ENCODE results near the gene USP53. TPM values are rescaled to one million over a fixed set of nuclear protein-coding genes. Genes with fewer than 3 reads are reported as not detected.
"Not testable (repeated sequence)": the region's sequence is repeated elsewhere in the genome, so short reads cannot be mapped to it uniquely, and the experiment has no call there.

The USP53 gene
- total RNA-seq, 2 donors from 2014 or later = 67.0 to 89.0 TPM

DNA sequence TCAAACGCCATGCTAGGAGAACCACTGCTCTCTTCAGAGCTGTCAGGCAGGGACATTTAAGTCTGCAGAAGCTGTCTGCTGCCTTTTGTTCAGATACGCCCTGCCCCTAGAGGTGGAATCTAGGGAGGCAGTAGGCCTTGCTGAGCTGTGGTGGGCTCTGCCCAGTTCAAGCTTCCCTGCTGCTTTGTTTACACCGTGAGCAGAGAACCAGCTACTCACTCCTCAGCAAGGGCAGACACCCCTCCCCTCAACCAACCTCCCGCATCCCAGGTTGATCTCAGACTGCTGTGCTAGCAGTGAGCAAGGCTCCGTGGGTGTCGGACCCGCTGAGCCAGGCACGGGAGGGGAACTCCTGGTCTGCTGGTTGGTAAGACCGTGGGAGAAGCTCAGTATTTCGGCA is 42.7 kb downstream of the USP53 start:
- DNase-seq; intact Hi-C loops (cut with DNase I, micrococcal nuclease); ATAC-seq: not testable (repeated sequence)

DNA sequence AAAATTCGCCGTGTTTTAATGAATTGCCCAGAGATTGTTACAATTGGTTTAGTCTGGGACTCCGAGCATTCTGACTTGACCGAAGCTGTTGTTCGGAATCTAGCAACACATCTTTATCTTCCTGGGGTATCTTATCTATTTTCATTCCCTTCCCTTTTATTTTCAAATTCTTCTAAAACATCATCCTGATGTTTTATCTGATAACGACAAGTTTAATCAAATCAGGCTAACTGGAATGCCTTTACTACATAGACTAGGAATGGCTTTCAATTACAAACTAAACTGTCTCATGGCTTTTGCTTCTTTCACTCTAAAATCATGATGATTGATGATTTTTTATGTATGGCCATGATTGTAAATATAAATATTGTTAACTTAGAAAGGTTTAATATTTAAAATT is 48.0 kb downstream of the USP53 start:
- intact Hi-C loops (cut with DNase I, micrococcal nuclease) = no loop called here
- no peak for ATAC-seq
- DNase-seq = no peak

DNA sequence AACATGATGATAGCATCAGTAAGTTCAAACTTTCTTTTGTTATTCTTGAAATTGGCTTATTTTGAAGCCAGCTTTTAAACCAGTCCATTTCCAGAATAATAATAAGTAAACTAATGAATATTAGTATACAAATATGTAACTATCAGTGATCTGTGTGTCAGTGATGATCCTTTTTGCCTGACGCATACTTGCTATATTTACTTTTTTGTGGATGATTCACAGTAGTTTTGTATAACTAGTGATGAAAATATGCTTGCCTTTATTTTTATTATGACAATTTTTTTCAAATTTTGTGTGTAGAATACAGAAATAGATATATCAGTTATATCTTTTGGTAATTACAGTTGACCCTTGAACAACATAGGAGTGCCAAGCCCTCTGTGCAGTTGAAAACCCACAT is 49.5 kb downstream of the USP53 start:
- intact Hi-C loops (cut with DNase I, micrococcal nuclease) = no loop called here
- DNase-seq (no peak), ATAC-seq (no peak)

DNA sequence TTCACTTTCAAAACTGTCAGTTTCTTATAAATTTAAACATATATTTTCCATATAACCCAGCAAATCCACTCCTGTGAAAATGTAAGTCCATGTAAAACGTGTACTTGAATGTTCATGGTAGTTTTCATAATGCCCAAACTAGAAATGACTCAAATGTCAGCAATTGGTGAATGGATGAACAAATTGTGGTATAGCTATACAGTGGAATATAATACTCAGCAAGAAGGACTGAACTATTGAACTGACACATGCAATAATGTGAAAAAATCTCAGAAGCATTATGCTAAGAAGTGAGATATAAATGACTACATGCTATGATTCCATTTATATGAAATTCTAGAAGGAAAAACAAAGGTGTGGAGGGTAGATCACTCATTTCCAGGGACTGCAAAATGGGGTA is 52.2 kb downstream of the USP53 start:
- intact Hi-C loops (cut with DNase I, micrococcal nuclease) = no loop called here
- no peak for DNase-seq
- ATAC-seq = no peak

DNA sequence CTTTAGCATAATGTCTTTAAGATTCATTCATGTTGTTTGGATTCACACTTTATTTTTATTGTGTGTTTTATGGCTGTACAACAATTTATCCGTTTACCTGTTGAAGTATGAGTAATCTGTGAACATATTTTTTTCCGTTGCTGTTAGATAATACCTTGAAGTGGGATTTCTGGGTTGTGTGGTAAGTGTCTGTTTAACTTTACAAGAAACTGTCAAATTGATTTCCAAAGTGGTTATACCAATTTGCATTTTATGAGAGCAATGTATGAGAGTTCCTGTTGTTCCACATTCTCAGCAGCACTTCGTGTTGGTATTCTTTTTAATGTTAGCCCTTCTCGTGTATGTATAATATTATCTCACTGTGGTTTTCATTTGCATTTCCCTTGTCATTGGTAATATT is 53.6 kb downstream of the USP53 start:
- intact Hi-C loops (cut with DNase I, micrococcal nuclease) = no loop called here
- DNase-seq (no peak), ATAC-seq (peak; percentile 38)

DNA sequence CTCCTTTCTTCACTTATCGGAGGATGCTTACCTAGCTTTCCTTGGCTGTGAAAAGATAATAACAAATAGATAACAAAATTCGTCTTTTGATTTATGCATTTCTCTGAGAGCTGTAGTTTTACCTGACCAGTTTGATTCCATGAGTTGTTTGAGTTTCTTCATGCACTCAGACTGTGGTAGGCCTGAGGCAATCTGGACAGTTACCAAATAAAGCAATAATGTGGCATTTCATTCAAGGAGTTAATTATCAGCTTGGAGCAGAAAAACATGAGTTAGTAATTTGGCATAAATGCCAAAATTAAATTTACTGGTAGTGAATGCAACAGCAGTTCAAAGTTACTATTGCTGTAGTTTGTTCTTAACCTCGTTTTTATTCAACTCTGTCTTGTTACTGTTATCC is 56.0 kb downstream of the USP53 start:
- intact Hi-C loops (cut with DNase I, micrococcal nuclease) = no loop called here
- ATAC-seq = no peak
- DNase-seq = no peak

DNA sequence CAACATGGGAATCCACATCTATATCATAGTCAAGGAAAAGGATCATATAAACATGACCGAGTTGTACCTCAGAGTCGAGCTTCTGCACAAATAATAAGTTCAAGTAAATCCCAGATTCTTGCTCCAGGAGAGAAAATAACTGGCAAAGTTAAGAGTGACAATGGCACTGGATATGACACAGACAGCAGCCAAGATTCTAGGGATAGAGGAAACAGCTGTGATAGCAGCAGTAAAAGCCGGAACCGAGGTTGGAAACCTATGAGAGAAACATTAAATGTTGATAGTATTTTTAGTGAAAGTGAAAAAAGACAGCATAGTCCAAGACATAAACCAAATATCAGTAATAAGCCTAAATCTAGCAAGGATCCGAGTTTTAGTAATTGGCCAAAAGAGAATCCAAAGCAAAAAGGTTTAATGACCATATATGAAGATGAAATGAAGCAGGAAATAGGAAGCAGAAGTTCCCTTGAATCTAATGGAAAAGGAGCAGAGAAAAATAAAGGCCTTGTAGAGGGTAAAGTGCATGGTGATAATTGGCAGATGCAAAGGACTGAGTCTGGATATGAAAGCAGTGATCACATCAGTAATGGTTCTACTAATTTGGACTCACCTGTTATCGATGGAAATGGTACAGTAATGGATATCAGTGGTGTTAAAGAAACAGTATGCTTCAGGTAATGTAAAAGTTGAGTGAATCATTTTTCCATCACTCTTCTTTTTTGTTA is 59.0 kb downstream of the USP53 start:
- no peak for DNase-seq
- ATAC-seq = no peak
- intact Hi-C loops (cut with DNase I, micrococcal nuclease) = no loop called here

DNA sequence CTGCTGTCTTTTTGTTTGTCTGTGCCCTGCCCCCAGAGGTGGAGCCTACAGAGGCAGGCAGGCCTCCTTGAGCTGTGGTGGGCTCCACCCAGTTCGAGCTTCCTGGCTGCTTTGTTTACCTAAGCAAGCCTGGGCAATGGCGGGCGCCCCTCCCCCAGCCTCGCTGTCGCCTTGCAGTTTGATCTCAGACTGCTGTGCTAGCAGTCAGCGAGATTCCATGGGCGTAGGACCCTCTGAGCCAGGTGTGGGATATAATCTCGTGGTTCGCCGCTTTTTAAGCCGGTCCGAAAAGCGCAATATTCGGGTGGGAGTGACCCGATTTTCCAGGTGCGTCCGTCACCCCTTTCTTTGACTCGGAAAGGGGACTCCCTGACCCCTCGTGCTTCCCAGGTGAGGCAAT is 67.0 kb downstream of the USP53 start:
- ATAC-seq; intact Hi-C loops (cut with DNase I, micrococcal nuclease); DNase-seq: not testable (repeated sequence)

DNA sequence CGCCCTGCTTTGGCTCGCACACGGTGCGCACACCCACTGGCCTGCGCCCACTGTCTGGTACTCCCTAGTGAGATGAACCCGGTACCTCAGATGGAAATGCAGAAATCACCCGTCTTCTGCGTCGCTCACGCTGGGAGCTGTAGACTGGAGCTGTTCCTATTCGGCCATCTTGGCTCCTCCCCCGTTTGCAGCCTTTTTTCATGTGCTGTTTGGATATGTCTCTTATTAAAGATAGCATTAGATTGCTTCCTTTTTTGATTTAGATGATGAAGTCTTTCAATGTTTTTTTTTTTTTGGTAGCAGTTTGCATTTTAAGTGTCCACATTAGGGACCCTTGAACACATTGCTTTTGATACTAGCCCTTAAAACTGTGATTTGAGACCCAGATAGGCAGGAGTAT is 67.4 kb downstream of the USP53 start:
- ATAC-seq = not testable (repeated sequence)
- intact Hi-C loops (cut with DNase I, micrococcal nuclease) = loop anchor here in 1 of 2 donors (5.0 kb wide), 1 partner anchor 238 kb away; no protein-coding TSS in a partner anchor

DNA sequence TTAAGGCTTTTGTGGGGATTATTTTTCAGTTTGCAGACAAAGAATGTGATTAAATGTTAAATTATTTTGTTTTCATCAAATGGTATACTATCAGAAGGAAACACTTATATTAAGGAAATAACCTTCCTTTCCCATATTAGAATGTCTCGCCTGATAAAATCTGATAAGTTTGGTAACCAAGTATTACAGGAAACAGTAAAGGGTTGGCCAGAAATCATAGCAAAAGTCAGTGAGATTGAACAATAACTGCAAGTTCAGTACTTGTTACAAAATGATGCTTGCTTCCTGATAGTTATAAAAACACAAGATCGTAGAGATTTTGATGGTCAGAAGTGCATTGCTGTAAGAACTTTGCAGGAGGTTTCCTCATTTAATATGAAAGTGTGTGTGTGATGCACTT is 68.9 kb downstream of the USP53 start:
- no peak for ATAC-seq
- DNase-seq = no peak
- intact Hi-C loops (cut with DNase I, micrococcal nuclease) = loop anchor here in 1 of 2 donors (5.0 kb wide), 1 partner anchor 239 kb away; no protein-coding TSS in a partner anchor

More for the DNA sequence above, 67.4 kb downstream of the USP53 start:
- not testable (repeated sequence) for DNase-seq

DNA sequence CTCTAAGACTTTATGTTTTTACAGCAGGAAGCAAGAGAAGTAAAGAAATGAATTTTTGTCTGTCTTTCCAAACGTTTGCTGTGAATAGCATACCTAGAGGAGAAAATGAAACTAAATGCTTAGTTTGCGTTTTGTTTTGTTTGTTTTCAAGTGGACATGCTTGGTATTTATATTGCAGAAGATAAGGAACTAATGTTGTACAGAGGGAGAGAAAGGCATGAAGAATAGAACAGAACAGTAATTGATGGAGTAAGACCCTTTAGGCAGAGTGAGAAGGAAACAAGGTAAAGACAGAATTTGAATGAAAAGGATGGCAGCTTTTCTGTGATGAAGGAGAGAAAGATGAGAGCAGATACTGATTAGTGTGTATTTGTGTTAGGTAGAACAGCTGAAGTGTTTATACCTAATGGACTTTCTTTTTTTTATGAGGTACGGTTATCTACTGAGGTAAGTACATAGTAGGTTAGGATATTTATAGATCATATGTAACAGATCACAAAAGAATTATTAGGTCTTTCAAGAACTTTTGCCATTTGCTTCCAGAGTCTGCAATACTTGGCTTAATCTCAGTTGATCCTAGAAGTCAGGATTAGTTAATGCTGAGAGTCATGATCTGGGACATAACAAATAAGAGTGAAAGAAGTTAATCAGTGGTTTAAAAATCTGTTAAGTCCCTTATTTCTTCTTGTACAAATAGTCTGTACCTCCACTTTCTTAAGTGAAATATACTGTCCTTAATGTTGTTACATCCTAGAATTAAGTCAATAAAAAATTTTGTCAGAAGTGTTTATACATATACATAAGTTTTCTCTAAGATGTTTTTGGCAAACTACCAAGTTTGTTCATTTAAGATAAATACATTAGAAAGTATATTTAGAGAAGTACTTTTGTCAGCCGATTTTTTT is 72.6 kb downstream of the USP53 start:
- no peak for DNase-seq
- peak; percentile 56 for ATAC-seq

DNA sequence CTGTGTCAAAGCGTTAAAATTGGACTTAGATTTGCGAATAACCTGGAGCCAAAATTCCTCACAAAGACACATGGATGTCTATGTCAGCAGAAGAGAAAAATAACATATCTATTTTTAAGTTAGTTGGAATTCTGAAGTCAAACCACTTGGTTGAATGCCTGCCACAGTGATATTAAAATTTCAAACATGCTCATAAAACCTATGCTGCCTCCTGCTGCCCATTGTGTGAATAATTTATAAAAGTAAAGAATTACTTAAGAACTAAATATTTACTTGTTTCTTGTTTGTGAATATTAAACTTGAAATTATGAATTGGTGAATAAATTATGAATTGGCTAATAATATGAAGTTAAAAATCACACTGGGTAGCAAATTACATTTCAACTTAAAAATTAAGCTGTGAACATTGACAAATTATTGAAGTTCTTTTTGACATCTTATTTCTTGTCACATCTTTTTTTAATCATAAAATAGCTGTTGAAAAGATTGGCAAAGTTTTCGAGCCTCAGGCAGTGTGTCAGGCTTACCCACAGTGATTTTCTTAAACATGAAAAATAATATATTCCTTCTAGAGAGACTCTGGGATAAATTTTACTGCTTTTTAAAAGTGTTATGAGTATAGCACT is 74.0 kb downstream of the USP53 start:
- ATAC-seq (peak; percentile 36), DNase-seq (no peak)
- intact Hi-C loops (cut with DNase I, micrococcal nuclease) = no loop called here

More for the DNA sequence above, 72.6 kb downstream of the USP53 start:
- intact Hi-C loops (cut with DNase I, micrococcal nuclease) = loop anchor here in 1 of 2 donors (2.0 to 5.0 kb wide), 2 partner anchors 243 to 304 kb away; no protein-coding TSS in a partner anchor

DNA sequence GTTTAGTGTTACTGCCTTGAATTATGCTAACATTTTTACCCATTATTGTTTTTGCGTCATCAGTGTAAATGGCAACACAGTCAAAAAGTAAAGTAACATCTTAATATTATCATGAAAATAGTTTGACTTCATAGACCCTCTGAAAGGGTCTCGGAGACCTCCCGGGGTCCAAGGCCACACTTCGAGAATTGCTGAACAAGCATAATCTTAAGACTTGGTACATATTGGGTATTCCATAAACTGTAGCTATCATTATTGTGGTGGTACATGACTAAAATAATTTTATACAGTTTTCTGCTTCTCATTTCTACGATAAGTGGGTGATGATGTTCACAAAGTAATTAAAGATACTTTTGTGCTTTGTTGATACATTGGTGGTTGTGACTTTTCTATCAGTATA is 76.8 kb downstream of the USP53 start:
- ATAC-seq (no peak), DNase-seq (no peak)
- intact Hi-C loops (cut with DNase I, micrococcal nuclease) = no loop called here

DNA sequence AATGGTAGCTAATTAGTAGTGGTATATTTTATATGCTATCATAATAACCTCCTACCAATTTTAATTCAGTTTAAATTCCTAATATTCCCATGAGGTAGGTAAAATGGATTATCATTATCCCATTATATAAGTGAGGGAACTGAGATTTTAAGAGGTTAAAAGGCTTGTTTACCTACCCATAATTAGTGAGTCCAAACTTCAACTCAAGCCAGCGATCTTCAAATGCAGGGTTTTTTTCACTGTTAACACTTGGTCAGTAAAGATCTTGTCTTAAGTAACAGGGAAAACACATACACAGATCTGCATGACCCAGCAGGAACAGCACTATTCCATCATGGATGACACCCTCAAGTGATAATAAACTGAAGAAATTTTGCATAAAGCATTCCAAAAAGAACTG is 78.1 kb downstream of the USP53 start:
- intact Hi-C loops (cut with DNase I, micrococcal nuclease) = no loop called here
- DNase-seq (no peak), ATAC-seq (peak; percentile 54)

DNA sequence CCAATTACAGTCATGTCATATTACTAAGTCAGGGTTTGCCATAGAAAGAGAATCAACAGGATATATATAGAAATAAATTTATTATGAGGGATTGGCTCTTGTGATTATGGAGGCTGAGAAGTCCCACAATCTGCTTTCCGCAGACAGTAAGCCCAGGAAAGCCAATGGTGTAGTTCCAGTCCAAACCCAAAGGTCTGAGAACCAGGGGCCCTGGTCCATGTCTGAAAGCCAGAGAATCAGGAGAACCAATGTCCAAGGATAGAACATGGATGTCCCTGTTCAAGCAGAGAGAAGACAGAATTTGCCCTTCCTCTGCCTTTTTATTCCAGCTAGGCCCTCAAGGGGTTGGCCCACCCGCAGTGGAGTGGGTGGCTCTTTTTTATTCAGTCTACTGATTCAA is 83.8 kb downstream of the USP53 start:
- ATAC-seq (no peak), DNase-seq (no peak)
- intact Hi-C loops (cut with DNase I, micrococcal nuclease) = no loop called here

DNA sequence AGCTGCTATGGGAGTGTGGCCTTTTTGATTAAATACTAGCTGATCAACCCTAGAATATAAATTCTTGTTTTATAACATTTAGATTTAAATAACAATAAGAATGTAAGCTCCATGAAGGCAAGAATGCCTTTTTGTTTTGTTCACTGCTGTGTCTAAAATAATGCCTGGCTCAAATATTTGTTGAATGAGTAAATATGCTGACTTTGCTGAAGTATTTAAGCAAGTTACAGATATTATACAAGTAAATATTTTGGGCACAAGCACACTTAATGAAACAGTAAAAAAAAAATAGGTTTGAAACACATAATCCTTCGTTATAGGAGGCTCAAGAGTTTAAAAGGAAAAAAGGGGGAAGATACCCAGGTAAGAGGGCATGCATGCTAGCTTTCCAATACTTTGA is 85.3 kb downstream of the USP53 start:
- intact Hi-C loops (cut with DNase I, micrococcal nuclease) = no loop called here
- ATAC-seq = no peak
- no peak for DNase-seq

DNA sequence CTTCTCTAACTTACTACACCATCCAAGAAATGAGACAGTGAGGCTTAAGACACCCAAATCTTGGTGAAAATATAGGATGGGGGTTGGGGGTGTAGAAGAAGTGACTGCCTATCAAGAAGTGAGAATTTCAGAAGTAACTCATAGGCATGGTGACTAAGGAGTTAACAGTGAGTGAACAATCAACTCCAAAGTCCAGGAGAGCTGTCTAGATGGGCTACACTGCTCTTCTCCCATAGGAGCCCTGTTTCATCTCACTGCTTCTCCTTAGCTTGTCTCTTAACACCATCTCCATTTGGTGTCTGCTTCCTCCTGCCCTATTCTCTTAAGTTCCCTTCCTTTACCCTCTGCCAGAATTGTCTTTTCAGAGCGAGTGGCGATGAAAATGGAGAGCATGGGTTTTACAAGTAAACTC is 86.8 kb downstream of the USP53 start:
- DNase-seq (no peak), ATAC-seq (peak; percentile 47)
- intact Hi-C loops (cut with DNase I, micrococcal nuclease) = no loop called here

DNA sequence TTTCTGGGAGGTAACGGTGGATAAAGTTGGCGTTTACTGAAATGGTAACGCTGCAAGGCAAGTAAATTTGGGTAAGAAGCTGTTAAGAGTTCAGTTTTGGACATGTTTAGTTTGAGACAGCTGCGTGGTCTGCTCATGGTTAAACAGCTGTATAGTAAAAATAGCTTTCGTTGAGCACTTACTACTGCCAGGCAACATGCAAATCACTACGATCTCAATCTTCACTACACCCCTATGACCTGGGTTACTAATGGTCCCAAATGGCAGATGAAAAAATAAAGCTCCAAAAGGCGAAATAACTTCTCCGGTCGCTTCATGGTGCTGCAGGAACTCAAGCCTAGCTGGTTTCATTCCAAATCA is 87.2 kb downstream of the USP53 start:
- no peak for DNase-seq
- intact Hi-C loops (cut with DNase I, micrococcal nuclease) = loop anchor here in 1 of 2 donors (10.0 kb wide), 1 partner anchor 755 kb away; no protein-coding TSS in a partner anchor
- ATAC-seq = peak; percentile 3
